NCI-H2196 (cell line): ENCODE results near the gene TMEM59.
A peak's percentile ranks its signal among the peaks of the same experiment; 100 is the strongest.
"Not testable (repeated sequence)": the region's sequence is repeated elsewhere in the genome, so short reads cannot be mapped to it uniquely, and the experiment has no call there.

Source experiments
- DNase-seq: peaks from one replicate; lab custom pipeline; 2025; ENCODE audit not compliant: unreplicated experiment; lab: John Stamatoyannopoulos, UW

Gene TMEM59

GRCh38 chr1:54013393-54014008, 39.5 kb downstream of the TMEM59 start:
- no peak for DNase-seq

GRCh38 chr1:54012863-54013262, 40.1 kb downstream of the TMEM59 start:
- DNase-seq: no peak

GRCh38 chr1:54012008-54012325, 41.0 kb downstream of the TMEM59 start:
- DNase-seq: no peak

GRCh38 chr1:54011316-54012007, 41.5 kb downstream of the TMEM59 start:
- no peak for DNase-seq

- DNase-seq: no peak
Observed at GRCh38 chr1:54010415-54011117, 42.4 kb downstream of the TMEM59 start.

- DNase-seq: no peak
Observed at GRCh38 chr1:54009406-54009805, 43.6 kb downstream of the TMEM59 start.

- DNase-seq: no peak
Observed at GRCh38 chr1:54008876-54009275, 44.1 kb downstream of the TMEM59 start.

GRCh38 chr1:54007613-54008012, 45.4 kb downstream of the TMEM59 start:
- no peak for DNase-seq

- no peak for DNase-seq
Observed at GRCh38 chr1:54006508-54006907, 46.5 kb downstream of the TMEM59 start.

GRCh38 chr1:54004481-54005049, 48.4 kb downstream of the TMEM59 start:
- no peak for DNase-seq

- not testable (repeated sequence) for DNase-seq
Observed at GRCh38 chr1:54003750-54004480, 49.1 kb downstream of the TMEM59 start.

- no peak for DNase-seq
Observed at GRCh38 chr1:54003249-54003646, 49.8 kb downstream of the TMEM59 start.

GRCh38 chr1:54002544-54003248, 50.3 kb downstream of the TMEM59 start:
- DNase-seq: no peak

- peak; percentile 33 for DNase-seq
Observed at GRCh38 chr1:54001591-54001990, 51.4 kb downstream of the TMEM59 start.

- no peak for DNase-seq
Observed at GRCh38 chr1:53999920-54000319, 53.1 kb downstream of the TMEM59 start.

- no peak for DNase-seq
Observed at GRCh38 chr1:53998223-53998622, 54.8 kb downstream of the TMEM59 start.

- no peak for DNase-seq
Observed at GRCh38 chr1:53995683-53996082, 57.3 kb downstream of the TMEM59 start.

- DNase-seq: not testable (repeated sequence)
Observed at GRCh38 chr1:53994516-53994915, 58.5 kb downstream of the TMEM59 start.

- DNase-seq: no peak
Observed at GRCh38 chr1:53992085-53992874, 60.7 kb downstream of the TMEM59 start.

- no peak for DNase-seq
Observed at GRCh38 chr1:53987880-53988279, 65.1 kb downstream of the TMEM59 start.
